Ectodermal cell (in vitro differentiated cells): Measurements from ENCODE around the gene CFAP73.

Experiments
- H3K27ac ChIP-seq: 2 replicates; pipeline ENCODE4 v1.7.0; 2013; ENCODE audit warnings: mild to moderate bottlenecking, low read depth, low read length; ENCODE audit not compliant: insufficient read depth, poor library complexity, severe bottlenecking
- H3K27me3 ChIP-seq: 2 replicates; pipeline ENCODE4 v1.7.0; 2013; ENCODE audit warnings: mild to moderate bottlenecking, low read length; ENCODE audit not compliant: insufficient read depth, control insufficient read depth, poor library complexity, severe bottlenecking
- H3K36me3 ChIP-seq: one replicate; pipeline ENCODE4 v1.7.0; 2013; ENCODE audit warnings: low read length; ENCODE audit not compliant: control insufficient read depth, insufficient read depth
- H3K4me1 ChIP-seq: one replicate; pipeline ENCODE4 v1.7.0; 2013; ENCODE audit warnings: low read length; ENCODE audit not compliant: control insufficient read depth, insufficient read depth
- H3K4me3 ChIP-seq: 2 replicates; pipeline ENCODE4 v1.7.0; 2013; ENCODE audit warnings: low read depth, low read length, control low read depth; ENCODE audit not compliant: insufficient read depth
- H3K9me3 ChIP-seq: 2 replicates; pipeline ENCODE4 v1.7.0; 2013; ENCODE audit warnings: mild to moderate bottlenecking, low read length, moderate library complexity; ENCODE audit not compliant: control insufficient read depth
- WGBS, 2 experiments: methylation state at CpG; one replicate each; pipeline ENCODE4 v1.1.7; 2013; ENCODE audit warnings: missing lambda C conversion rate in 2 of 2; 5-methylcytosine and 5-hydroxymethylcytosine counted together

Gene CFAP73

GRCh38 chr12:113186666-113187325 lies 37.3 kb downstream of the CFAP73 start:
- WGBS, 2 experiments = 89 to 90% methylated on average over 16 of the region's 16 CpGs
- H3K36me3 ChIP-seq = peaks cover 4% of the 10 kb centered on the region
- H3K27ac ChIP-seq = no peak overlapping the region
- H3K4me3 ChIP-seq = peak overlapping the region; percentile 2
- H3K4me1 ChIP-seq = peaks cover 6% of the 10 kb centered on the region
- no peaks in the 10 kb centered on the region for H3K27me3 ChIP-seq
- H3K9me3 ChIP-seq = no peaks in the 10 kb centered on the region

- Histone ChIP-seq H3K27me3 (no peaks in the 10 kb centered on the region), H3K4me1 (peaks cover 6% of the 10 kb centered on the region), H3K9me3 (no peaks in the 10 kb centered on the region), H3K4me3 (no peak overlapping the region), H3K27ac (no peak overlapping the region), H3K36me3 (peaks cover 4% of the 10 kb centered on the region)
- WGBS, 2 experiments = 95 to 98% methylated on average over 2 of the region's 2 CpGs
These were observed 39.8 kb downstream of the CFAP73 start for GRCh38 chr12:113189361-113189760.

DNA sequence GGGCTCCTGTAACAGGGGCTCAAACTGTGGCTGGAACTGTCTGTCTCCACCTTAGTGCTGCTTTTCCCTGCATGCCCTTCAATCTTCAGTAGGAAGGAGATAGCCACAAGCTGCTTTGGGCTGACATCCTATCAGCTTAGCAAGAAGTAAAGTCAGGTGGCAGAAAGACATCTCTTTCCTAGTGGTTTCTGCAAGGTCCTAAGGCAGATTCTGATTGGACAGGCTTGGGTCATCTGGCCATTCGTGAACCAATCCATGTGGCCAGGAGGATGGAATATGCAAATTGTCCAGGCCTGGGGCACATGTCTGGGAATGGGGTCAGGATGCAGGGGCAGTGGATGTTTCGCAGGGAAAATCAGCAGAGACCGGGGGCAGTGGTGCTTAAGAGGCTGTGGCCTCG lies 41.2 kb downstream of the CFAP73 start:
- H3K36me3 ChIP-seq = peaks cover 4% of the 10 kb centered on the region
- 88 to 95% methylated on average over 4 of the region's 4 CpGs for WGBS, 2 experiments
- no peak overlapping the region for H3K27ac ChIP-seq
- H3K27me3 ChIP-seq = no peaks in the 10 kb centered on the region
- H3K4me1 ChIP-seq = peaks cover 11% of the 10 kb centered on the region
- H3K4me3 ChIP-seq = no peak overlapping the region
- no peaks in the 10 kb centered on the region for H3K9me3 ChIP-seq

- H3K9me3 ChIP-seq = no peaks in the 10 kb centered on the region
- no peak overlapping the region for H3K4me3 ChIP-seq
- H3K4me1 ChIP-seq = peaks cover 11% of the 10 kb centered on the region
- H3K27me3 ChIP-seq = no peaks in the 10 kb centered on the region
- 94 to 97% methylated on average over 19 of the region's 19 CpGs for WGBS, 2 experiments
- H3K36me3 ChIP-seq = peaks cover 4% of the 10 kb centered on the region
- H3K27ac ChIP-seq = no peak overlapping the region
These were observed 41.7 kb downstream of the CFAP73 start for GRCh38 chr12:113191227-113191626.

- H3K27me3 ChIP-seq = no peaks in the 10 kb centered on the region
- no peak overlapping the region for H3K27ac ChIP-seq
- H3K4me3 ChIP-seq = no peak overlapping the region
- no peaks in the 10 kb centered on the region for H3K9me3 ChIP-seq
- 63 to 76% methylated on average over 4 of the region's 4 CpGs for WGBS, 2 experiments
- peaks cover 5% of the 10 kb centered on the region for H3K4me1 ChIP-seq
- H3K36me3 ChIP-seq = peaks cover 4% of the 10 kb centered on the region
These were observed 45.5 kb downstream of the CFAP73 start for GRCh38 chr12:113194971-113195391.

GRCh38 chr12:113195598-113195997 lies 46.1 kb downstream of the CFAP73 start:
- H3K36me3 ChIP-seq = peaks cover 4% of the 10 kb centered on the region
- H3K9me3 ChIP-seq = no peaks in the 10 kb centered on the region
- H3K4me3 ChIP-seq = no peak overlapping the region
- H3K27me3 ChIP-seq = no peaks in the 10 kb centered on the region
- H3K4me1 ChIP-seq = peaks cover 5% of the 10 kb centered on the region
- H3K27ac ChIP-seq = no peak overlapping the region
- 93 to 95% methylated on average over 13 of the region's 13 CpGs for WGBS, 2 experiments

GRCh38 chr12:113196582-113196981 lies 47.1 kb downstream of the CFAP73 start:
- no peaks in the 10 kb centered on the region for H3K27me3 ChIP-seq

DNA sequence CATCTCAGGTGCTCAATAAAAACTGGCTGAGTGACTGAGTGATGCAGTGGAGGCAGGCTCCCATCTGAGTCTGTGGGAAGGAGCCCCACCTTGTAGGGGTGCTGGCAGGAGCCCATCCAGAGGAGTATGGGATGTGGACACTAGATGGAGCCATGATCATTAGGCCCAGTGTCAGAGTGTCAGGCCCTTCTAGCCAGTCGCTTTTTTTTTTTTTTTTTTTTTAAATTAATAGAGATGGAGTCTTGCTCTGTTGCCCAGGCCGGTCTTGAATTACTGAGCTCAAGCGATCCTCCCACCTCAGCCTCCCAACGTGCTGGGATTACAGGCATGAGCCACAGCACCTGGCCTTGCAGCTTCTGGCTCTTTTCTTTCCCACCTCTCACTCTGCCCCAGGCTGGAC lies 47.5 kb downstream of the CFAP73 start:
- Histone ChIP-seq H3K4me1 (peaks cover 5% of the 10 kb centered on the region), H3K36me3 (no peaks in the 10 kb centered on the region), H3K27me3 (no peaks in the 10 kb centered on the region), H3K27ac (no peak overlapping the region), H3K4me3 (no peak overlapping the region), H3K9me3 (no peaks in the 10 kb centered on the region)
- WGBS, 2 experiments = 36 to 37% methylated on average over 4 of the region's 4 CpGs

More at GRCh38 chr12:113196582-113196981, 47.1 kb downstream of the CFAP73 start:
- H3K4me3 ChIP-seq = no peak overlapping the region
- no peak overlapping the region for H3K27ac ChIP-seq
- peaks cover 2% of the 10 kb centered on the region for H3K36me3 ChIP-seq
- WGBS, 2 experiments = 88 to 89% methylated on average over 7 of the region's 7 CpGs
- no peaks in the 10 kb centered on the region for H3K9me3 ChIP-seq
- H3K4me1 ChIP-seq = peaks cover 5% of the 10 kb centered on the region

GRCh38 chr12:113197518-113198077 lies 48.1 kb downstream of the CFAP73 start:
- no peak overlapping the region for H3K4me3 ChIP-seq
- no peaks in the 10 kb centered on the region for H3K9me3 ChIP-seq
- H3K4me1 ChIP-seq = peaks cover 5% of the 10 kb centered on the region
- 92 to 96% methylated on average over 8 of the region's 8 CpGs for WGBS, 2 experiments
- H3K27me3 ChIP-seq = no peaks in the 10 kb centered on the region
- no peaks in the 10 kb centered on the region for H3K36me3 ChIP-seq
- no peak overlapping the region for H3K27ac ChIP-seq

- WGBS, 2 experiments = 96 to 100% methylated on average over 1 of the region's 1 CpG
These were observed 48.8 kb downstream of the CFAP73 start for GRCh38 chr12:113198296-113198695.

More at GRCh38 chr12:113198296-113198695, 48.8 kb downstream of the CFAP73 start:
- Histone ChIP-seq H3K4me1 (peaks cover 5% of the 10 kb centered on the region), H3K9me3 (no peaks in the 10 kb centered on the region), H3K4me3 (no peak overlapping the region), H3K27me3 (no peaks in the 10 kb centered on the region), H3K36me3 (no peaks in the 10 kb centered on the region), H3K27ac (no peak overlapping the region)
